ENCODE results near the gene SPATS2L.

DNA sequence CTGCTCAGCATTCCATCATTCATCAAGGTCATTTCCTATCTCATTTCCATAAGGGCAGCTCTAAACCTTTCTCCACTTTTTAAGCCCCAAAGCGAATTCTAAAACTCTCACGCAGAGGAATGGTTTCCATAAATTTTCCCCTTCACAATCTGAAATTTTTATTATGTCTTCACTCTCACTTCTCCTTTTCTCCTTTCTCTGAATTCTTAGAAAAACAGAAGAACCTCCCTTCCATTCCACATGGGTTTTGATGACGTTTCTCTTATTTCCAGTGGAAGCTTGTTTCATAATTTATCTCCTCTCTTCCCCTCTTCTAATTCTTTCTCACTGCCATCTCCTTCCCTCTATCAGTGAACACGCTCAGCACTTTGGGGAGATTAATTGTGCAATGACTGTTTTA lies 97.3 kb downstream of the SPATS2L start:
- TF ChIP-seq, protein P1, sequence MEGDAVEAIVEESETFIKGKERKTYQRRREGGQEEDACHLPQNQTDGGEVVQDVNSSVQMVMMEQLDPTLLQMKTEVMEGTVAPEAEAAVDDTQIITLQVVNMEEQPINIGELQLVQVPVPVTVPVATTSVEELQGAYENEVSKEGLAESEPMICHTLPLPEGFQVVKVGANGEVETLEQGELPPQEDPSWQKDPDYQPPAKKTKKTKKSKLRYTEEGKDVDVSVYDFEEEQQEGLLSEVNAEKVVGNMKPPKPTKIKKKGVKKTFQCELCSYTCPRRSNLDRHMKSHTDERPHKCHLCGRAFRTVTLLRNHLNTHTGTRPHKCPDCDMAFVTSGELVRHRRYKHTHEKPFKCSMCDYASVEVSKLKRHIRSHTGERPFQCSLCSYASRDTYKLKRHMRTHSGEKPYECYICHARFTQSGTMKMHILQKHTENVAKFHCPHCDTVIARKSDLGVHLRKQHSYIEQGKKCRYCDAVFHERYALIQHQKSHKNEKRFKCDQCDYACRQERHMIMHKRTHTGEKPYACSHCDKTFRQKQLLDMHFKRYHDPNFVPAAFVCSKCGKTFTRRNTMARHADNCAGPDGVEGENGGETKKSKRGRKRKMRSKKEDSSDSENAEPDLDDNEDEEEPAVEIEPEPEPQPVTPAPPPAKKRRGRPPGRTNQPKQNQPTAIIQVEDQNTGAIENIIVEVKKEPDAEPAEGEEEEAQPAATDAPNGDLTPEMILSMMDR (IDR thresholded peaks at IDR 0.05; ENCODE audit: insufficient read depth, low read depth, low read length) = no peak
- no peak for TF ChIP-seq EZH2 (IDR thresholded peaks at IDR 0.05; ENCODE audit: insufficient read depth, low read length)
